ENCODE measurements around the gene PAQR8.
A peak's percentile ranks its signal among the peaks of the same experiment; 100 is the strongest.

PAQR8 gene

GRCh38 chr6:52395969-52396368 lies 34.0 kb downstream of the PAQR8 start:
- TF ChIP-seq, protein P1, sequence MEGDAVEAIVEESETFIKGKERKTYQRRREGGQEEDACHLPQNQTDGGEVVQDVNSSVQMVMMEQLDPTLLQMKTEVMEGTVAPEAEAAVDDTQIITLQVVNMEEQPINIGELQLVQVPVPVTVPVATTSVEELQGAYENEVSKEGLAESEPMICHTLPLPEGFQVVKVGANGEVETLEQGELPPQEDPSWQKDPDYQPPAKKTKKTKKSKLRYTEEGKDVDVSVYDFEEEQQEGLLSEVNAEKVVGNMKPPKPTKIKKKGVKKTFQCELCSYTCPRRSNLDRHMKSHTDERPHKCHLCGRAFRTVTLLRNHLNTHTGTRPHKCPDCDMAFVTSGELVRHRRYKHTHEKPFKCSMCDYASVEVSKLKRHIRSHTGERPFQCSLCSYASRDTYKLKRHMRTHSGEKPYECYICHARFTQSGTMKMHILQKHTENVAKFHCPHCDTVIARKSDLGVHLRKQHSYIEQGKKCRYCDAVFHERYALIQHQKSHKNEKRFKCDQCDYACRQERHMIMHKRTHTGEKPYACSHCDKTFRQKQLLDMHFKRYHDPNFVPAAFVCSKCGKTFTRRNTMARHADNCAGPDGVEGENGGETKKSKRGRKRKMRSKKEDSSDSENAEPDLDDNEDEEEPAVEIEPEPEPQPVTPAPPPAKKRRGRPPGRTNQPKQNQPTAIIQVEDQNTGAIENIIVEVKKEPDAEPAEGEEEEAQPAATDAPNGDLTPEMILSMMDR (IDR thresholded peaks at IDR 0.05; ENCODE audit: control extremely low read depth, extremely low read depth, low read depth, missing control alignments): no peak
- no peak for DNase-seq (ENCODE audit: extremely low spot score)
- POLR2A ChIA-PET: no interaction called here
- CTCF ChIA-PET: interaction anchor here (11.0 to 12.8 kb wide), 2 partner anchors 8 to 109 kb away, joined by 99 to 195 read pairs; partner anchors contain the start of gene MCM3

- ChIA-PET CTCF (interaction anchor here (0.7 to 12.8 kb wide), 34 partner anchors 11 to 596 kb away, joined by 3 to 195 read pairs (median 6); partner anchors contain the start of genes EFHC1, GSTA4 and MCM3), POLR2A (no interaction called here)
- TF ChIP-seq, protein P1 (IDR thresholded peaks at IDR 0.05; ENCODE audit: control extremely low read depth, extremely low read depth, low read depth, missing control alignments): peak; percentile 77
- peak; percentile 33 for DNase-seq (ENCODE audit: extremely low spot score)
Observed at GRCh38 chr6:52399511-52400312, 37.8 kb downstream of the PAQR8 start.

- DNase-seq (ENCODE audit: extremely low spot score): no peak
- TF ChIP-seq, protein P1 (IDR thresholded peaks at IDR 0.05; ENCODE audit: control extremely low read depth, extremely low read depth, low read depth, missing control alignments): no peak
- POLR2A ChIA-PET: no interaction called here
- CTCF ChIA-PET: interaction anchor here (0.6 to 12.8 kb wide), 37 partner anchors 9 to 595 kb away, joined by 3 to 195 read pairs (median 5); partner anchors contain the start of genes EFHC1, GSTA4 and MCM3
Observed at GRCh38 chr6:52400313-52401041, 38.5 kb downstream of the PAQR8 start.

- ChIA-PET POLR2A (no interaction called here), CTCF (interaction anchor here (0.6 to 12.8 kb wide), 7 partner anchors 13 to 272 kb away, joined by 3 to 195 read pairs (median 6); partner anchors contain the start of gene MCM3)
- no peak for DNase-seq (ENCODE audit: extremely low spot score)
- TF ChIP-seq, protein P1 (IDR thresholded peaks at IDR 0.05; ENCODE audit: control extremely low read depth, extremely low read depth, low read depth, missing control alignments): no peak
Observed at GRCh38 chr6:52403086-52403485, 41.1 kb downstream of the PAQR8 start.

DNA sequence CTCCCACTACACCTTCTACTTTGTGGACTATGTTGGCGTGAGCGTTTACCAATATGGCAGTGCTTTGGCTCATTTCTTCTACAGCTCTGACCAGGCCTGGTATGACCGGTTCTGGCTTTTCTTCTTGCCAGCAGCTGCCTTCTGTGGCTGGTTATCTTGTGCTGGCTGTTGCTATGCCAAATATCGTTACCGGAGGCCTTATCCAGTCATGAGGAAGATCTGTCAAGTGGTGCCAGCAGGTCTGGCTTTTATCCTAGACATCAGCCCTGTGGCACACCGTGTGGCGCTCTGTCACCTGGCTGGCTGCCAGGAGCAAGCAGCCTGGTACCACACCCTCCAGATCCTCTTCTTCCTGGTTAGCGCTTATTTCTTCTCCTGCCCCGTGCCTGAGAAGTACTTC lies 41.7 kb downstream of the PAQR8 start:
- DNase-seq (ENCODE audit: extremely low spot score): no peak
- ChIA-PET POLR2A (no interaction called here), CTCF (interaction anchor here (1.2 to 12.8 kb wide), 6 partner anchors 16 to 271 kb away, joined by 3 to 195 read pairs (median 5); partner anchors contain the start of gene MCM3)
- TF ChIP-seq, protein P1 (IDR thresholded peaks at IDR 0.05; ENCODE audit: control extremely low read depth, extremely low read depth, low read depth, missing control alignments): no peak

- POLR2A ChIA-PET: no interaction called here
- CTCF ChIA-PET: interaction anchor here (0.9 to 12.8 kb wide), 10 partner anchors 12 to 260 kb away, joined by 3 to 195 read pairs (median 4); partner anchors contain the start of genes MCM3 and PAQR8
- no peak for DNase-seq (ENCODE audit: extremely low spot score)
- TF ChIP-seq, protein P1 (IDR thresholded peaks at IDR 0.05; ENCODE audit: control extremely low read depth, extremely low read depth, low read depth, missing control alignments): no peak
Observed at GRCh38 chr6:52405243-52405642, 43.3 kb downstream of the PAQR8 start.
